Fibroblast of lung (primary cell): ENCODE data around the gene ZC3H15. TPM values are rescaled to one million over a fixed set of nuclear protein-coding genes. Genes with fewer than 3 reads are reported as not detected.
"Not testable (repeated sequence)": the region's sequence is repeated elsewhere in the genome, so short reads cannot be mapped to it uniquely, and the experiment has no call there.

Experiments used
- DNase-seq, 2 donors: peaks; one replicate each; pipeline versions ENCODE4 v3.0.0 to v3.0.0-alpha.2; 2010; ENCODE audit warnings: low read depth in 2 of 2
- H2AFZ ChIP-seq: 2 replicates; pipeline ENCODE4 v1.5.1; 2012; ENCODE audit warnings: low read length, control low read depth, inconsistent platforms
- H3K27ac ChIP-seq: 2 replicates; pipeline ENCODE4 v1.5.1; 2011; ENCODE audit warnings: low read length, control low read depth; ENCODE audit not compliant: insufficient read depth
- H3K27me3 ChIP-seq: 2 replicates; pipeline ENCODE4 v1.5.1; 2011; ENCODE audit warnings: mild to moderate bottlenecking, low read length; ENCODE audit not compliant: control insufficient read depth, insufficient read depth
- H3K36me3 ChIP-seq: 2 replicates; pipeline ENCODE4 v1.5.1; 2011; ENCODE audit warnings: low read length; ENCODE audit not compliant: control insufficient read depth, insufficient read depth
- H3K4me1 ChIP-seq: 2 replicates; pipeline ENCODE4 v1.5.1; 2011; ENCODE audit warnings: low read length; ENCODE audit not compliant: control insufficient read depth, insufficient read depth; ENCODE audit errors: extremely low read depth
- H3K4me2 ChIP-seq: 2 replicates; pipeline ENCODE4 v1.5.1; 2011; ENCODE audit warnings: low read length, control low read depth; ENCODE audit not compliant: insufficient read depth; ENCODE audit errors: extremely low read depth
- H3K4me3 ChIP-seq, 4 experiments: fragments of 200-600 bp in 1 of 4; sonication (generic) in 1 of 4; replicated peaks in 1 of 4; 2 replicates each; pipeline ENCODE4 v1.5.1; 2011 to 2016; ENCODE audit warnings: low read length in 4 of 4, low read depth in 3 of 4, mild to moderate bottlenecking in 3 of 4, control low read depth in 2 of 4, inconsistent platforms in 1 of 4, mixed read lengths in 1 of 4; ENCODE audit not compliant: insufficient read depth in 1 of 4; ENCODE audit errors: control extremely low read depth in 1 of 4
- H3K79me2 ChIP-seq: 2 replicates; pipeline ENCODE4 v1.5.1; 2012; ENCODE audit warnings: mild to moderate bottlenecking, low read length, inconsistent platforms; ENCODE audit not compliant: control insufficient read depth, insufficient read depth
- H3K9ac ChIP-seq: 2 replicates; pipeline ENCODE4 v1.5.1; 2011; ENCODE audit warnings: mild to moderate bottlenecking, low read length, control low read depth; ENCODE audit not compliant: insufficient read depth
- H3K9me3 ChIP-seq: 2 replicates; pipeline ENCODE4 v1.5.1; 2012; ENCODE audit warnings: low read depth, low read length; ENCODE audit not compliant: control insufficient read depth, insufficient read depth
- H4K20me1 ChIP-seq: 2 replicates; pipeline ENCODE4 v1.5.1; 2011; ENCODE audit warnings: low read length; ENCODE audit not compliant: control insufficient read depth, insufficient read depth; ENCODE audit errors: extremely low read depth
- EZH2 ChIP-seq: IDR thresholded peaks from 2 replicates; pipeline ENCODE4 v1.5.1; 2012; ENCODE audit warnings: low read length, control low read depth, mild to moderate bottlenecking; ENCODE audit errors: missing control alignments
- polyA plus RNA-seq, 2 donors: library from polyadenylated mRNA; depleted of rRNA in 1 of 2; stranded (reverse) in 1 of 2; unstranded in 1 of 2; fragments of >200 nt; gene quantifications; 2 replicates each; pipeline ENCODE4 v1.2.1, GENCODE V29; 2011 to 2012; ENCODE audit warnings: missing spikeins in 1 of 2
- total RNA-seq: library from RNA; depleted of rRNA; stranded (reverse); fragments of >200 nt; gene quantifications from 2 replicates; pipeline ENCODE4 v1.2.1, GENCODE V29; 2014
- TF ChIP-seq, protein P1 (sequence below), 2 donors: IDR thresholded peaks in 1 of 2; conservative IDR thresholded peaks in 1 of 2; 1 replicate in 1 of 2; 2 replicates in 1 of 2; pipeline ENCODE4 v1.5.1; 2011 to 2012; ENCODE audit warnings: low read length in 2 of 2, control low read depth in 1 of 2, inconsistent platforms in 1 of 2, low read depth in 1 of 2, mild to moderate bottlenecking in 1 of 2

ZC3H15 gene
- total and polyA plus RNA-seq, 2 donors (not counting 1 experiment from before 2014, with no cell fraction given), result 79.9 to 83.8 TPM

DNA sequence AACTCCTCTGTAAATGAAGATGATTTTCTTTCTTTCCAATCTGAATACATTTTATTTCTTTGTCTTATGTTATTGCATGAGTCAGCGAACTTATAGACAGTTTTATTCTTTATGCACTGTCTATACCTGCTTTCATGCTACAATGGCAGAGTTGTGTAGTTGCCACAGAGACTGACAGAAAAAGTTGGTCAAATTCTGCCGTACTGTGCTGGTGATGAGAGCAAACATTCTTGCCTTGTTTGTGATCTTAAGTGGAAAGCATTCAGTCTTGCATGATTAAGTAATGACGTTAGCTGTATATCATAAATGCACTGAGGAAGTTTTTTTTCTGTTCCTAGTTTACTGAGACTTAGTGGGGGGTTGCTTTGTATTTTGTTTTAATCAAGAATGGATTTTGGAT is 32.9 kb downstream of the ZC3H15 start:
- Histone ChIP-seq H3K9ac (no peak overlapping the region), H3K27me3 (no peaks in the 10 kb centered on the region), H3K4me1 (no peaks in the 10 kb centered on the region), H3K4me2 (no peak overlapping the region), H3K4me3 (no peak overlapping the region), H4K20me1 (no peaks in the 10 kb centered on the region), H3K9me3 (no peaks in the 10 kb centered on the region), H2AFZ (no peak overlapping the region), H3K27ac (no peak overlapping the region), H3K36me3 (no peaks in the 10 kb centered on the region), H3K79me2 (no peaks in the 10 kb centered on the region)
- no peak for TF ChIP-seq EZH2
- TF ChIP-seq, protein P1, sequence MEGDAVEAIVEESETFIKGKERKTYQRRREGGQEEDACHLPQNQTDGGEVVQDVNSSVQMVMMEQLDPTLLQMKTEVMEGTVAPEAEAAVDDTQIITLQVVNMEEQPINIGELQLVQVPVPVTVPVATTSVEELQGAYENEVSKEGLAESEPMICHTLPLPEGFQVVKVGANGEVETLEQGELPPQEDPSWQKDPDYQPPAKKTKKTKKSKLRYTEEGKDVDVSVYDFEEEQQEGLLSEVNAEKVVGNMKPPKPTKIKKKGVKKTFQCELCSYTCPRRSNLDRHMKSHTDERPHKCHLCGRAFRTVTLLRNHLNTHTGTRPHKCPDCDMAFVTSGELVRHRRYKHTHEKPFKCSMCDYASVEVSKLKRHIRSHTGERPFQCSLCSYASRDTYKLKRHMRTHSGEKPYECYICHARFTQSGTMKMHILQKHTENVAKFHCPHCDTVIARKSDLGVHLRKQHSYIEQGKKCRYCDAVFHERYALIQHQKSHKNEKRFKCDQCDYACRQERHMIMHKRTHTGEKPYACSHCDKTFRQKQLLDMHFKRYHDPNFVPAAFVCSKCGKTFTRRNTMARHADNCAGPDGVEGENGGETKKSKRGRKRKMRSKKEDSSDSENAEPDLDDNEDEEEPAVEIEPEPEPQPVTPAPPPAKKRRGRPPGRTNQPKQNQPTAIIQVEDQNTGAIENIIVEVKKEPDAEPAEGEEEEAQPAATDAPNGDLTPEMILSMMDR (conservative IDR thresholded peaks at IDR 0.05 in 1 of 2, IDR thresholded peaks at IDR 0.05 in 1 of 2; ENCODE audit: low read depth in 1 of 2, low read length in 2 of 2), result no peak
- DNase-seq, result peak; percentile 33 to 90

DNA sequence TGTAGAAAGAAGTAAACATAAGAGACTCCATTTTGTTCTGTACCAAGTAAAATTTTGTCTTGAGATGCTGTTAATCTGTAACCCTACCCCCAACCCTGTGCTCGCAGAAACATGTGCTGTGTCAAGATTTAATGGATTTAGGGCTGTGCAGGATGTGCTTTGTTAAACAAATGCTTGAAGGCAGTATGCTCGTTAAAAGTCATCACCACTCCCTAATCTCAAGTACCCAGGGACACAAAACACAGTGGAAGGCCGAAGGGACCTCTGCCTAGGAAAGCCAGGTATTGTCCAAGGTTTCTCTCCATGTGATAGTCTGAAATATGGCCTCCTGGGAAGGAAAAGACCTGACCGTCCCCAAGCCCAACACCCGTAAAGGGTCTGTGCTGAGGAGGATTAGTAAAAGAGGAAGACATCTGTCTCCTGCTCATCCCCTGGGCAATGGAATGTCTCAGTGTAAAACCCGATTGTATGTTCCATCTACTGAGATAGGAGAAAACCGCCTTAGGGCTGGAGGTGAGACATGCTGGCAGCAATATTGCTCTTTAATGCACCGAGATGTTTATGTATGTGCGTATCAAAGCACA is 35.6 kb downstream of the ZC3H15 start:
- not testable (repeated sequence) for H3K27me3 ChIP-seq, H3K4me2 ChIP-seq, H3K4me3 ChIP-seq, H2AFZ ChIP-seq, H3K36me3 ChIP-seq, H3K9me3 ChIP-seq, DNase-seq, H4K20me1 ChIP-seq, H3K79me2 ChIP-seq, H3K27ac ChIP-seq, H3K9ac ChIP-seq, H3K4me1 ChIP-seq

DNA sequence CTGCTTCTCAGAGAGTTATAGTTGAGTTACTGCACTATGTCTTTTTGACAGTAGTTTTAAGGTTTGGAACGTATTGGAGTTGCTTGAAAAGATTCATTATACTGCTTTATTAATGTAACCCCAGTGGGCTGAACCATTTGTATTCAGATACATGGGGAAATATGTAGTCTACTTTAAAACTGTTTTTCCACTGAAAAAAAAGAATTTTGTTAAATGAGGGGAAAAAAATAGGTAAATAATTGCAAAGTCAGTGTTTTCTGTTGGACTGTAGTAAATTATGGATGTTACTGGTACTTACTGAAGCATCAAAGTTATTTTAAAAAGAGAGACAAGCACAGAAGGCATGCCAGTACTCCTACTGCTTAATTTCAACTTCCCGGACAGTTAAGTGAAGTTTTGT is 36.4 kb downstream of the ZC3H15 start:
- no peak overlapping the region for H3K9ac ChIP-seq
- no peak overlapping the region for H3K4me3 ChIP-seq
- no peaks in the 10 kb centered on the region for H4K20me1 ChIP-seq
- H3K4me1 ChIP-seq, result no peaks in the 10 kb centered on the region
- no peaks in the 10 kb centered on the region for H3K36me3 ChIP-seq
- no peak for DNase-seq
- no peak overlapping the region for H3K4me2 ChIP-seq
- H3K79me2 ChIP-seq, result no peaks in the 10 kb centered on the region
- no peak overlapping the region for H2AFZ ChIP-seq
- no peaks in the 10 kb centered on the region for H3K9me3 ChIP-seq
- H3K27me3 ChIP-seq, result no peaks in the 10 kb centered on the region
- TF ChIP-seq, protein P1 (conservative IDR thresholded peaks at IDR 0.05 in 1 of 2, IDR thresholded peaks at IDR 0.05 in 1 of 2; ENCODE audit: low read depth in 1 of 2, low read length in 2 of 2), result no peak
- TF ChIP-seq EZH2, result no peak
- no peak overlapping the region for H3K27ac ChIP-seq
